K562 (cell line): ENCODE results near the gene TGFBR3L. TPM values are rescaled to one million over a fixed set of nuclear protein-coding genes. Genes with fewer than 3 reads are reported as not detected.

Experiments used
- ATAC-seq: fragments of 200-7000 bp; cut with Tn5 transposase; 3 replicates; pipeline ENCODE4 v1.9.1; 2020; ENCODE audit warnings: moderate library complexity
- BruUV-seq: library from RNA; stranded (reverse); fragments of 400-500 nt; replicated peaks from 2 replicates; lab custom pipeline; 2021; lab: Mats Ljungman, UMichigan
- CTCF ChIA-PET: fragments of 300-600 bp; formaldehyde crosslinking; extraction: SDS; loops from one replicate; lab custom pipeline; 2021; ENCODE audit warnings: low intra/inter-chr PET ratio; lab: Yijun Ruan, JAX
- POLR2A ChIA-PET: fragments of 300-600, 350-650 bp; sonication (Branson Sonifier 250); formaldehyde crosslinking; extraction: SDS; loops from one replicate; lab custom pipeline; 2021; ENCODE audit warnings: antibody characterized with exemption, inconsistent platforms; lab: Yijun Ruan, JAX
- DNase-seq, 4 experiments: peaks; one replicate each; pipeline versions ENCODE4 v3.0.0 to v3.0.0-alpha.2; 2011 to 2018; ENCODE audit warnings: low spot score in 3 of 4, mixed read lengths in 3 of 4; ENCODE audit errors: extremely low read depth in 1 of 4
- FAIRE-seq: peaks from 2 replicates; lab custom pipeline; 2011; peaks lifted over from hg19 to GRCh38; lab: Jason Lieb, UNC
- H2AFZ ChIP-seq: 2 replicates; pipeline ENCODE4 v1.6.0; 2011; ENCODE audit warnings: low read depth, low read length, control low read depth, inconsistent platforms
- H3K27ac ChIP-seq: fragments of 200-600 bp; 3 replicates; pipeline ENCODE4 v1.8.0; 2011; ENCODE audit warnings: low read depth, mild to moderate bottlenecking, control low read depth, inconsistent platforms, low read length, moderate library complexity, mixed read lengths; ENCODE audit errors: extremely low read depth
- H3K27me3 ChIP-seq, 2 experiments: fragments of 300-600 bp in 1 of 2; 2 replicates in 1 of 2; 3 replicates in 1 of 2; pipeline versions ENCODE4 v1.6.0 to v1.8.0; 2011; ENCODE audit warnings: inconsistent platforms in 2 of 2, low read length in 2 of 2, mild to moderate bottlenecking in 1 of 2, mixed read lengths in 1 of 2, moderate library complexity in 1 of 2; ENCODE audit not compliant: control insufficient read depth in 2 of 2, insufficient read depth in 2 of 2
- H3K36me3 ChIP-seq: fragments of 300-600 bp; 3 replicates; pipeline ENCODE4 v1.8.0; 2011; ENCODE audit warnings: mild to moderate bottlenecking, low read length, inconsistent platforms; ENCODE audit not compliant: control insufficient read depth, insufficient read depth
- H3K4me1 ChIP-seq, 2 experiments: fragments of 200-600 bp in 1 of 2; replicated peaks in 1 of 2; 2 replicates in 1 of 2; 3 replicates in 1 of 2; pipeline versions ENCODE4 v1.5.1 to v1.8.0; 2011; ENCODE audit warnings: inconsistent platforms in 2 of 2, low read length in 2 of 2, mild to moderate bottlenecking in 1 of 2, mixed read lengths in 1 of 2, moderate library complexity in 1 of 2; ENCODE audit not compliant: control insufficient read depth in 2 of 2, insufficient read depth in 2 of 2
- H3K4me2 ChIP-seq: 2 replicates; pipeline ENCODE4 v1.6.1; 2011; ENCODE audit warnings: low read length, control low read depth, inconsistent platforms, mixed read lengths; ENCODE audit not compliant: insufficient read depth
- H3K4me3 ChIP-seq: fragments of 200-600 bp; sonication (generic), shearing (Covaris generic); 2 replicates; pipeline ENCODE4 v1.5.1; 2016; ENCODE audit warnings: control low read depth, inconsistent platforms
- H3K79me2 ChIP-seq: fragments of 200-600 bp; 3 replicates; pipeline ENCODE4 v1.8.0; 2011; ENCODE audit warnings: low read length, inconsistent platforms; ENCODE audit not compliant: control insufficient read depth, insufficient read depth
- H3K9ac ChIP-seq, 2 experiments: 2 replicates each; pipeline versions ENCODE4 v1.6.0 to v1.6.1; 2011; ENCODE audit warnings: low read depth in 2 of 2, low read length in 2 of 2, control low read depth in 1 of 2, inconsistent platforms in 1 of 2, mild to moderate bottlenecking in 1 of 2, mixed read lengths in 1 of 2; ENCODE audit not compliant: insufficient read depth in 1 of 2
- H3K9me1 ChIP-seq: one replicate; pipeline ENCODE4 v1.6.0; 2011; ENCODE audit warnings: inconsistent platforms, mild to moderate bottlenecking, low read length, moderate library complexity; ENCODE audit not compliant: control insufficient read depth, insufficient read depth
- H3K9me3 ChIP-seq: replicated peaks from 2 replicates; pipeline ENCODE4 v1.5.1; 2011; ENCODE audit warnings: low read depth, low read length, inconsistent platforms; ENCODE audit not compliant: control insufficient read depth, insufficient read depth
- H4K20me1 ChIP-seq: replicated peaks from 2 replicates; pipeline ENCODE4 v1.6.1; 2011; ENCODE audit warnings: low read length, inconsistent platforms, mixed read lengths; ENCODE audit not compliant: control insufficient read depth, insufficient read depth
- AFF4 ChIP-seq: sonication (generic); formaldehyde crosslinking; IDR thresholded peaks from 2 replicates; pipeline ENCODE4 v1.8.0; 2023; ENCODE audit warnings: mild to moderate bottlenecking, missing genetic modification reagents
- ARID4B ChIP-seq: sonication (generic); formaldehyde crosslinking; IDR thresholded peaks from 2 replicates; pipeline ENCODE4 v1.8.0; 2022; ENCODE audit warnings: mild to moderate bottlenecking, missing genetic modification reagents
- CBFB ChIP-seq: sonication (generic); formaldehyde crosslinking; IDR thresholded peaks from 2 replicates; pipeline ENCODE4 v1.4.0; 2020; ENCODE audit warnings: mild to moderate bottlenecking, missing genetic modification reagents
- HDAC1 ChIP-seq, 2 experiments: fragments of 450-650 bp; IDR thresholded peaks; 2 replicates each; pipeline ENCODE4 v1.6.1; 2016 to 2017; ENCODE audit warnings: inconsistent platforms in 1 of 2, mild to moderate bottlenecking in 1 of 2, moderate library complexity in 1 of 2
- HINFP ChIP-seq: fragments of 450-650 bp; conservative IDR thresholded peaks from 2 replicates; pipeline ENCODE4 v1.6.1; 2016; ENCODE audit warnings: missing genetic modification characterization, low read depth, mild to moderate bottlenecking, control low read depth, missing compliant biosample characterization
- PHF8 ChIP-seq: fragments of 200-600 bp; sonication (generic); IDR thresholded peaks from 2 replicates; pipeline ENCODE4 v1.6.1; 2012; ENCODE audit warnings: mixed run types, mild to moderate bottlenecking, inconsistent platforms, low read length, moderate library complexity, borderline replicate concordance
- ZFPM2 ChIP-seq: fragments of 250-450 bp; sonication (Bioruptor Pico); IDR thresholded peaks from 2 replicates; pipeline ENCODE4 v1.5.1; 2022; ENCODE audit warnings: mild to moderate bottlenecking
- WGBS: fragments of 100-300 bp; shearing (Covaris generic); methylation state at CpG from one replicate; pipeline ENCODE4 v1.1.6; 2016; ENCODE audit warnings: low coverage, mixed read lengths; ENCODE audit not compliant: insufficient coverage; ENCODE audit errors: missing lambda C conversion rate; 5-methylcytosine and 5-hydroxymethylcytosine counted together
- in situ Hi-C: fragments of 300-500 bp; cut with MboI; formaldehyde crosslinking; loops from 4 replicates; pipeline ENCODE4 v1.15.0; 2018; ENCODE audit warnings: inconsistent platforms, mixed read lengths
- intact Hi-C: fragments of 100-400 bp; cut with micrococcal nuclease; formaldehyde crosslinking; loops from 2 replicates; pipeline ENCODE4 v1.14.2; 2022
- polyA plus RNA-seq, 8 experiments: library from polyadenylated mRNA; depleted of rRNA in 4 of 8; stranded (reverse) in 5 of 8; unstranded in 3 of 8; fragments of >200 nt; fragmentation: Nextera tagmentation in 2 of 8; fragmentation: Illumina TruSeq in 1 of 8; extraction: Ambion mirVana in 2 of 8; extraction: Trizol in 1 of 8; gene quantifications; 2 replicates each; pipeline versions ENCODE4 v1.2.1 to v1.2.3, GENCODE V29; 2011 to 2014; ENCODE audit warnings: inconsistent platforms in 1 of 8, missing spikeins in 1 of 8
- total RNA-seq, 7 experiments: library from RNA; depleted of rRNA in 6 of 7; stranded (reverse); fragments of >200 nt in 6 of 7; fragmentation: Illumina TruSeq in 2 of 7; extraction: Trizol in 2 of 7; gene quantifications; 2 replicates each; pipeline versions ENCODE4 v1.2.1 to v1.2.3, GENCODE V29; 2011 to 2021; ENCODE audit warnings: low replicate concordance in 1 of 7

Gene TGFBR3L
- total and polyA plus RNA-seq, 9 of the 15 experiments (the other 6 are each of a cell fraction or from before 2014, with no cell fraction given) = not detected

- POLR2A ChIA-PET = interaction anchor here (0.6 to 5.3 kb wide), 8 partner anchors 11 to 298 kb away, joined by 3 to 72 read pairs (median 4); partner anchors contain the start of genes LRRC8E, SNAPC2 and TGFBR3L
- H3K79me2 ChIP-seq = peaks cover 57% of the 10 kb centered on the region
- TF ChIP-seq AFF4 (CRISPR knock-in tag) (peak; percentile 74; the same call in 1 of the 2 replicates), ARID4B (CRISPR knock-in tag) (peak; percentile 71), HDAC1 (IDR thresholded peaks at IDR 0.05) (peak in 1 of 2 experiments; percentile 72; a peak in 2 of 4 replicates), HINFP (peak; percentile 74), CBFB (0 out of 2 replicates have a peak, but pooled peaks have one; percentile 24), ZFPM2 (CRISPR knock-in tag) (no peak), PHF8 (peak; percentile 46; the same call in 1 of the 2 replicates)
These were observed 10.3 kb upstream of the TGFBR3L start for GRCh38 chr19:7904074-7905020.

More at GRCh38 chr19:7904074-7905020, 10.3 kb upstream of the TGFBR3L start:
- TSS peak; percentile 43 for BruUV-seq
- Histone ChIP-seq H3K4me3 (peak overlapping the region; percentile 96), H3K27me3 (no peaks in the 10 kb centered on the region), H3K27ac (peak overlapping the region; percentile 95), H3K9ac (peak overlapping the region; percentile 95 to 96), H4K20me1 (no peaks in the 10 kb centered on the region), H3K36me3 (peaks cover 40% of the 10 kb centered on the region; the same call in 2 of the 3 replicates), H3K9me1 (peaks cover 7% of the 10 kb centered on the region), H3K4me1 (peaks cover 13 to 73% of the 10 kb centered on the region in 2 experiments; a peak in 4 of 5 replicates), H3K4me2 (peak overlapping the region; percentile 96), H3K9me3 (no peaks in the 10 kb centered on the region), H2AFZ (peak overlapping the region; percentile 93)
- 5% methylated on average over 33 of the region's 68 CpGs for WGBS
- in situ Hi-C loops (no loop called here), intact Hi-C loops (no loop called here)
- peak; percentile 54 for ATAC-seq
- CTCF ChIA-PET = interaction anchor here (0.7 kb wide), 1 partner anchor 52 kb away, joined by 3 read pairs; no protein-coding TSS in a partner anchor
- peak; percentile 59 to 89 (median 86) for DNase-seq
- FAIRE-seq = peak; percentile 70
